ENCODE measurements around the gene SMIM41. TPM values are rescaled to one million over a fixed set of nuclear protein-coding genes. Genes with fewer than 3 reads are reported as not detected.

SMIM41 gene
- total RNA-seq, 6 donors from 2014 or later: 4.7 to 25.1 (median 15.4) TPM

GRCh38 chr12:52038447-52038846, 41.1 kb upstream of the SMIM41 start:
- TF ChIP-seq POLR2A (IDR thresholded peaks at IDR 0.05): no peak
- TF ChIP-seq POLR2AphosphoS5 (IDR thresholded peaks at IDR 0.05): peak in 1 of 2 donors; percentile 6
- peak overlapping the region in 2 of 4 donors; percentile 66 to 87 for H3K4me3 ChIP-seq
- H3K27ac ChIP-seq: peak overlapping the region; percentile 89 to 92 (median 90)
- 70% methylated on average over 6 of the region's 6 CpGs for WGBS, 2 donors
- no peaks in the 10 kb centered on the region for H3K9me3 ChIP-seq
- ATAC-seq (ENCODE audit: low FRiP score in 2 of 2) (no peak), DNase-seq (no peak)
- H3K4me1 ChIP-seq: peaks cover 32 to 60% (median 47%) of the 10 kb centered on the region in 4 donors
- H3K36me3 ChIP-seq: peaks cover 0 to 8% (median 0%) of the 10 kb centered on the region in 4 donors
- H3K27me3 ChIP-seq: no peaks in the 10 kb centered on the region

GRCh38 chr12:52041035-52041434, 38.5 kb upstream of the SMIM41 start:
- WGBS, 2 donors: 76 to 90% methylated on average over 3 of the region's 3 CpGs
- no peak for DNase-seq
- TF ChIP-seq, protein P1, sequence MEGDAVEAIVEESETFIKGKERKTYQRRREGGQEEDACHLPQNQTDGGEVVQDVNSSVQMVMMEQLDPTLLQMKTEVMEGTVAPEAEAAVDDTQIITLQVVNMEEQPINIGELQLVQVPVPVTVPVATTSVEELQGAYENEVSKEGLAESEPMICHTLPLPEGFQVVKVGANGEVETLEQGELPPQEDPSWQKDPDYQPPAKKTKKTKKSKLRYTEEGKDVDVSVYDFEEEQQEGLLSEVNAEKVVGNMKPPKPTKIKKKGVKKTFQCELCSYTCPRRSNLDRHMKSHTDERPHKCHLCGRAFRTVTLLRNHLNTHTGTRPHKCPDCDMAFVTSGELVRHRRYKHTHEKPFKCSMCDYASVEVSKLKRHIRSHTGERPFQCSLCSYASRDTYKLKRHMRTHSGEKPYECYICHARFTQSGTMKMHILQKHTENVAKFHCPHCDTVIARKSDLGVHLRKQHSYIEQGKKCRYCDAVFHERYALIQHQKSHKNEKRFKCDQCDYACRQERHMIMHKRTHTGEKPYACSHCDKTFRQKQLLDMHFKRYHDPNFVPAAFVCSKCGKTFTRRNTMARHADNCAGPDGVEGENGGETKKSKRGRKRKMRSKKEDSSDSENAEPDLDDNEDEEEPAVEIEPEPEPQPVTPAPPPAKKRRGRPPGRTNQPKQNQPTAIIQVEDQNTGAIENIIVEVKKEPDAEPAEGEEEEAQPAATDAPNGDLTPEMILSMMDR (IDR thresholded peaks at IDR 0.05): no peak
- no peak for TF ChIP-seq POLR2A (IDR thresholded peaks at IDR 0.05)
- no peak for TF ChIP-seq POLR2AphosphoS5 (IDR thresholded peaks at IDR 0.05)
- no peak for TF ChIP-seq EP300 (IDR thresholded peaks at IDR 0.05)

DNA sequence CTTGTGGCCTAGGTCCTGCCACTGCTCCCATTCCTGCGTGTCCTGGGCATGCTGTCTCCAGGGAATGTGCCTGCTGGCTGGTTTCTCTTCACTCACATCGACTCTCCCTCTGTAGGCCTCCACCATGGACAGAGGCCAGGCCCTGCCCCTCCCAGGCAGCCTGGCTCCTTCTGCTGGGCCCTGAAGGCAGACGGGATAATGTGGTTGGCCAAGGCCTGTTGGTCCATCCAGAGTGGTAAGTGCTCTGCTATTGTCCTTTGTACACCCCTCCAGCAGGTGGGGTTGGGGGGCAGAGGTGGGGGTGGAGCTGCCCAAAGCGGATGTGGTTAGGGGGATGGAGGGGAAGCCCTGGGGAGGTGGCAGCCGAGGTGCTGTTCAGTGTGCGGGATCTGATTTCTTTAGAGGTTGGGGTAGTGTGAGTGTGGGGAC, 37.8 kb upstream of the SMIM41 start:
- ATAC-seq (ENCODE audit: low FRiP score in 2 of 2) (no peak), DNase-seq (no peak)
- no peaks in the 10 kb centered on the region for H3K9me3 ChIP-seq
- TF ChIP-seq EP300 (IDR thresholded peaks at IDR 0.05): no peak
- H3K4me1 ChIP-seq: peaks cover 54 to 71% (median 60%) of the 10 kb centered on the region in 4 donors
- WGBS, 2 donors: 49 to 70% methylated on average over 2 to 6 of the region's 6 CpGs
- H3K27me3 ChIP-seq: no peaks in the 10 kb centered on the region
- peaks cover 0 to 8% (median 0%) of the 10 kb centered on the region in 4 donors for H3K36me3 ChIP-seq
- peak overlapping the region in 3 of 4 donors; percentile 90 to 92 (median 90) for H3K27ac ChIP-seq
- no peak overlapping the region for H3K4me3 ChIP-seq

More at GRCh38 chr12:52041035-52041434, 38.5 kb upstream of the SMIM41 start:
- Histone ChIP-seq H3K4me3 (no peak overlapping the region), H3K27me3 (no peaks in the 10 kb centered on the region), H3K4me1 (peaks cover 53 to 73% (median 61%) of the 10 kb centered on the region in 4 donors), H3K27ac (peak overlapping the region in 2 of 4 donors; percentile 90 to 92), H3K9me3 (no peaks in the 10 kb centered on the region), H3K36me3 (peaks cover 0 to 8% (median 0%) of the 10 kb centered on the region in 4 donors)
- no peak for ATAC-seq (ENCODE audit: low FRiP score in 2 of 2)

GRCh38 chr12:52042706-52043385, 36.7 kb upstream of the SMIM41 start:
- Histone ChIP-seq H3K27ac (peak overlapping the region; percentile 88 to 92 (median 90)), H3K36me3 (peaks cover 0 to 8% (median 0%) of the 10 kb centered on the region in 4 donors), H3K4me1 (peaks cover 52 to 69% (median 60%) of the 10 kb centered on the region in 4 donors), H3K4me3 (no peak overlapping the region), H3K9me3 (no peaks in the 10 kb centered on the region), H3K27me3 (no peaks in the 10 kb centered on the region)
- WGBS, 2 donors: 84 to 88% methylated on average over 7 to 8 of the region's 8 CpGs
- DNase-seq: no peak
- no peak for ATAC-seq (ENCODE audit: low FRiP score in 2 of 2)
- TF ChIP-seq, protein P1 (IDR thresholded peaks at IDR 0.05): no peak
- TF ChIP-seq EP300 (IDR thresholded peaks at IDR 0.05) (no peak), POLR2A (IDR thresholded peaks at IDR 0.05) (no peak), POLR2AphosphoS5 (IDR thresholded peaks at IDR 0.05) (no peak)

DNA sequence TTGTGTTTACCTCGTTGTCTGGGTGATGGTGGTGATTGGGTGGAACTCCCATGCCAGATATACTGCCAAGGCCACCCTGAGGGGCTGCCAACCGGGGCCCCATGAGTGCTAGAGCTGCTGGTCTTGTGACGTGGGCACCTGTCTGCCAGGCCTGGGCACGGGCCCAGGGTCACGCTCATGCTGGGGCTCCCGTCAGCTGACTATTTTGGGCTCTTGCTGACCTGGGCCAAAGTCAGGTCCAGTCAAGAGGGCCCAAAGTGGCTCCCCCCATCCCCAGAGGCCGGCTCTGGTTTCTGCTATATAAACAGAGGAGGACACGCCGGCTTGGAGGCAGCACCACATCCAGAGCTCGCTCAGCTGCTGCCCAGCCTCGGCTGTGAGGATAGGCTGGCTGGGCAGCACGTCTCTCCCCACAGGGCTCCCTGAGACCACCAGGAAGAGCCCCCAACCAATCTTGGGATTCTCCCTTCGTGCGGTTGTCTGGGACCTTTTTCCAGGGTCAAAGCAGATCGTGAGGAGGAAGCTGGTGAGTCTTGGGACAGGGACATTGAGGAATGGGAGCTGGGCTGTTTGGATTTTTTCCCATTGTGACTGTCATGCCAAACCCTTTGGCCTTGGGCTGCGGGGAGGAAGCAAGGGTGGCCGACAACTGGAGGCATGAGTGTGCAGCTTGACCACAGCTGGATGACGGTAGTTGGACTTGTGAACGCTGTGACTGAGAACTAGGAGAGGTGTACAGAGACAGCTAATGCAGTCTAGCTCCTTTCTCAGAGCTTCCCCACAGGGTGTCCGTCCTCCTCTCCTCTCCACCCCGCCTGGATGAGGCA, 35.9 kb upstream of the SMIM41 start:
- Histone ChIP-seq H3K4me1 (peaks cover 50 to 62% (median 54%) of the 10 kb centered on the region in 4 donors), H3K27me3 (no peaks in the 10 kb centered on the region), H3K27ac (peak overlapping the region; percentile 88 to 92 (median 90)), H3K4me3 (peak overlapping the region in 1 of 4 donors; percentile 14), H3K9me3 (no peaks in the 10 kb centered on the region), H3K36me3 (peaks cover 0 to 8% (median 0%) of the 10 kb centered on the region in 4 donors)
- 72 to 73% methylated on average over 16 to 17 of the region's 21 CpGs for WGBS, 2 donors
- peak in 1 of 4 donors; percentile 25 for TF ChIP-seq EP300 (IDR thresholded peaks at IDR 0.05)
- no peak for TF ChIP-seq POLR2AphosphoS5 (IDR thresholded peaks at IDR 0.05)
- TF ChIP-seq POLR2A (IDR thresholded peaks at IDR 0.05): no peak
- DNase-seq (peak in 1 of 2 donors; percentile 83), ATAC-seq (ENCODE audit: low FRiP score in 2 of 2) (peak; percentile 11 to 47)
